GM19463 (cell line): Measurements from ENCODE around the gene VIT.

Experiments used
- ATAC-seq: cut with Tn5 transposase; IDR thresholded peaks from one replicate; pipeline ENCODE4 v1.9.1; 2021; ENCODE audit warnings: mild to moderate bottlenecking, moderate library complexity; ENCODE audit not compliant: unreplicated experiment

The VIT gene, protein sequence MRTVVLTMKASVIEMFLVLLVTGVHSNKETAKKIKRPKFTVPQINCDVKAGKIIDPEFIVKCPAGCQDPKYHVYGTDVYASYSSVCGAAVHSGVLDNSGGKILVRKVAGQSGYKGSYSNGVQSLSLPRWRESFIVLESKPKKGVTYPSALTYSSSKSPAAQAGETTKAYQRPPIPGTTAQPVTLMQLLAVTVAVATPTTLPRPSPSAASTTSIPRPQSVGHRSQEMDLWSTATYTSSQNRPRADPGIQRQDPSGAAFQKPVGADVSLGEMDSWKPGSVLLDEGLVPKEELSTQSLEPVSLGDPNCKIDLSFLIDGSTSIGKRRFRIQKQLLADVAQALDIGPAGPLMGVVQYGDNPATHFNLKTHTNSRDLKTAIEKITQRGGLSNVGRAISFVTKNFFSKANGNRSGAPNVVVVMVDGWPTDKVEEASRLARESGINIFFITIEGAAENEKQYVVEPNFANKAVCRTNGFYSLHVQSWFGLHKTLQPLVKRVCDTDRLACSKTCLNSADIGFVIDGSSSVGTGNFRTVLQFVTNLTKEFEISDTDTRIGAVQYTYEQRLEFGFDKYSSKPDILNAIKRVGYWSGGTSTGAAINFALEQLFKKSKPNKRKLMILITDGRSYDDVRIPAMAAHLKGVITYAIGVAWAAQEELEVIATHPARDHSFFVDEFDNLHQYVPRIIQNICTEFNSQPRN

DNA sequence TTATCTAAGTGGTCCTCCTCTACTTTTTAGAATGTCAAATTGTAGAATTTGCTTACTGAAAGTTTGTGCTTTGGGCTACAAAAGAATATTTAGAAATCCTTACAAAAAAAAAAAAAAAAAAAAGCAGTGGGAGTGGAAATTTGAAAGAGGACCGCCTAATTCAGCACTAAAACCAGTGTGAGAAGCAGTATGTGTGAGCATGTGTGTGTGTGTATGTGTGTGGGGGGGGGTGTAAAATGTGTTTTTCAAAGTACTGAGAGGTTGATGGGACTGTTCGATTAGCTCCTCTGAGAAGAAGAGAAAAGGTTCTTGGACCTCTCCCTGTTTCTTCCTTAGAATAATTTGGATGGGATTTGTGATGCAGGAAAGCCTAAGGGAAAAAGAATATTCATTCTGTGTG is at the start of gene VIT:
VIT (plus strand) TSS at position 175 of the 400 bp plus-strand sequence. CDS start 19,664 bp downstream, outside the sequence.
- no peak for ATAC-seq

DNA sequence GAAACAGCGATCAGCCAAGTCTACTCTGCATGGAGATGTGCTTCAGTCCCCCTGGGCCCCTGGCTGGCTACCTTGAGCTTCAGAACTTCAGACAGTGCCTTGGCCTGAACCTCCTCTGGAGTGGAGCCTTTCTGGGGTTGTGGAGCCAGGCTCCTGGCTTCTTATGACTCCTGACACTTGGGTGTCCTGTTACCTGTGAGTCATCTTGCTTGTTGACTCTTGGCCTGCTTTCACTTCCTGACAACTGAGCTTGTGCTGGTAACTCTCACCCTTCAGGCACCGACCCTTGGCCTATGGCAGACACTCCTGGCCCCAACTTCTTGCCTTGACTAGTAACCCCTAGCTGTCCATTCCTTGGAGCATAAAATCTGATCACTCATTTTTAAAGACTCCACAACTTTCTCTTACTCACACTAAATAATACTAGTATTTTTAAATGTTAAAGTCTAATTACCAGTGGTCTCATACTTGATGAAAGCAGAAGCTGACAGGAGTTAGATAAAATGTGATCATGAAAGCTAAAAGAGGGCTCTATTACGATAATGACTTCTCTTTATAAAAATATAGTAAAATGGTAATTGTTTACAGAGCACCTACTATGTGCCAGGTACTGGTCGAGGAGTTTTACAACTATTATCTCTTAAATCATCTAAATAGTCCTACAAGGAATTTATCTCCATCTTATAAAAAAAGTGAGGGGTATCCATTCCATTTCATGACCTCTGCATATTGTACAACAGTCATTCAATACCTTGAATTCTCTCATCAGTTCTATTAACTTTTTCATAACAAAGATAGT is 46.3 kb upstream of the VIT start:
- peak; percentile 98 for ATAC-seq

DNA sequence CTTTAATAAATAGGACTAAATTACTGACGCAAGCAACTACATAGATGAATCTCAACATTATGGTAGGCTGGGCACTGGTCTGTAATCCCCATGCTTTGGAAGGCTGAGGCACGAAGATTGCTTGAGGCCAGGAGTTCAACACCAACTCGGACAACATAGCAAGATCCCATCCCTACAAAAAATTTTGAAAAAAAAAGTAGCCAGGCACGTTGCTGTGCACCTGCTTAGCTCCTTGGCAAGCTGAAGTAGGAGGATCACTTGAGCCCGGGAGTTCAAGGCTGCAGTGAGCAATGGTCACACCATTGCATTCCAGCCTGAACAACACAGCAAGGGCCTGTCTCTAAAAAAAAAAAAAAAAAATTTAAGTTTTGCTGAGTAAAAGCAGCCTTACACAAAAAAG is 43.4 kb upstream of the VIT start:
- ATAC-seq = no peak

DNA sequence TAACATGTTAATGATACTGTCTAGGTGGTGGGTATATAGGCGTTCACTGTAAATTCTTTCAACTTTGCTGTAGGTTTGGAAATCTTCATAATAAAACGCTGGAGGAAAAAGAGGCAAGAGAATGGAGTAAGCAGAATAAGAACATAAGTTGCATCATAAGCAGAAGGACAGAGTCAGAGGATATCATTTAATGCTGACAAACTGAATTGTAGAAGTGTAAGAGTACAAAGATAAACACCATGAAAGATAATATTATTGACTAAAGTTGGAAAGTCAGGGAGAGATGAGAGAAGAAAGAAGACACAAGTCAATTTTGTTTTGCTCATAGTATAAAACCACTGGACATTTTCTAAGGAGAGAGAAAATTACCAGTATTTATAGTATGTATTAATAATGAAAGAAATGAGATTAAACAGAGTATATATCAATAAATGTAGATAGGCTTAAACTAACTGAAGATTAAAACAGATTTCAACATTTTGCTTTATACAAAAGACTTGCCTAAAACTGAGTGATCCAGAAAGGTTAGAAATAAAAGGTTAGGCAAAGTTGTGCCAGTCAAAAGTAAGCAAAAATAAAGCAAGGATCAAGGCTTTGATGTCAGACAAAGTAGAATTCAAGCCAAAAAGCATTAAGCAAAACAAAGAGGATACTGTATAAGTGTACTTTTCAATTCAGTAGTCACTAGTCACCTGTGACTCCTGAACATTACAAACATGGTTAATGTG is 42.4 kb upstream of the VIT start:
- ATAC-seq = no peak

DNA sequence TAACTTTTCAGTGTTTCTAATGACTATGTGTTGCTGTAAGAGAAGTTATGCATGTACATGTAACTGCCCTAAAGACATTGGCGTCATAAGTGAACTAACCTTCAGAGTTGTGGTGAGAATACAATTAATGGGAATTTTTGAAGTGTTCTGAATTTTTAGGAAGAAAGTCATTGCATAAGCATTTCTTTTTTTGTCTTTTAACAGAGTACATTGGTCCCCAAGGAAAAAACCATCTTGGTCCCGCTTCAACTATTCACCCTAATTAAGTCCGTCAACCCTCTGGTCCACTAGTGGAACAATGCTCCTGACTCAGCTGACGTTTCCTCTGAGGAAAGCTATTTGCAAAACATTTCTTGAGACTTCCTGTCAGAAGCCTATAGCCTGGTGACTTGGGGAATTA is 41.1 kb upstream of the VIT start:
- ATAC-seq = no peak

DNA sequence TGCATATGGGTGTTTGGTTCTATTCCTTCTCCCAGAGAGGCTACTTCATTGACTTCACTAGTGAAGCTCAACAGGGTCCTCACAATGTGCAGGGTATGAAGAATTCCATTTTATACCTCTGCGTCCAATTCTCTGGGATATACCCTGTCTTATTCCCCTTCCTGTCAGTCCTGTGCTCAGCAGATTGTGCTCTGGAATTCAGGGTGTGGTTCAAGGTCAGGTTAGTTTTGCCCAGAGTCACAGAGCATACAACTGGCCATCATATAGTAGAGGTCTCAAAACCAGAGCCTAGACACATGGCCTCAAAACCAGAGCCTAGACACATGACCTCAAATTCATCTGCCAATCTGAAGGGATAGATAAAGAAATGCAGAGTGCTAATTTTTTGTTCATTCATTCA is 38.8 kb upstream of the VIT start:
- ATAC-seq = no peak

DNA sequence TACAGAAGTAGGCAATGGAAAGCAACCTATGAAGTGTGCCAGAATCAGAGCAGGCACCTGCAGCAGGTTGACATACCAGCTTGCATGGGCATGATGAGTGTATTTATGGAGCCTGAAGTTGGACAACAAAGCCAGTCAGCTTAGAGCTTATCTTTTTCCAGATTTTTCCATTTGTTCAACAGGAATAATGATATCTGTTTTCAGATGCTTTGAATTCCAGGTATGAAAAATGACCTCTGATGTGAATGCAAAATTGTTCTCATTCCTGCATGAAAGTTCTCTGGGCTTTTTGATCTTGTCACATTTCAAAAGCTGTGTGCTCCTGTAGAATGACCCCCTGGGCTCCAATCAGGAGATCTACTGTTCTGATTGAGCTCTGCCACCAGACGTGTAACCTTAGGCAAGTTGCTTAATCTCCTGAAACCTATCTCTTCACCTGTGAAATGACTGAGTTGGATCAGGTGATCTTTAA is 38.2 kb upstream of the VIT start:
- ATAC-seq = no peak

DNA sequence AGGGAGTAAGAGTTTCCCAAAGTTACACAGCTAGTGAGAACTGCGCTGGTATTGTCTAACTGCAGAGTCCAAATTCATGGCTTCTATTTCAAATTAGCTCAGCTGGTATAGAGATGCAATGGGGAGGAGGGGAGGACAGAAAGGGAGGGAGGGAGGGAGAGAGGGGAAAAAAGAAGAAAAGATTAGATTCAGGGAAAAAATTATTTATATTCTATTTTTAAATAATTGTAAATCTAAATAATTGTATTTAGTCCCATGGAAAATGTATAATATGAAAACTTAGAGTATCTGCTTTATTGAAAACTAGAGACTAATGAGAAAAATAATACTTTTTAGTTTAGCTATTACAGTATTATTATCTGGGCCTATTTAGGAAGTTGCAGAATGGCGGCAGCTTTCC is 37.3 kb upstream of the VIT start:
- no peak for ATAC-seq

DNA sequence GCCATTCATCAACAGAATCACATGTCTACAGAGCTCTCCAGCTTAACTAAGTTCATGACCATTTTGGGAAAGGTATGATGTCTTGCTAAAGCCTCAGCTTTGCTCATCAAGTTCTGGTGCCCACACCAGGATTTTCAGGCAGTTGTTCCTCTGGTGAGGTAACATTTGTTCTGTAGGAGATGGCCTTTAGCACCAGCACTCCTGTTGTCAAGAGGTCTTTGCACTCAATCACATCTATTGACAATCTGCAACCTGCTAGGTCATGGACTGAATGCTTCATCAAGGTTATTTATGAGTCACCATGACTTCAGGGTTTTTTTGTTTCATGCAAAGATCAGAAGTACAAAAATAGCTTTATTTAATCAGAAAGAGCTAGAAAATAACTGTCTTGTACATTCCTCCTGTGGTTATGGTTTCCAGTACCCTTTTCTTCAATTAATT is 36.6 kb upstream of the VIT start:
- peak; percentile 61 for ATAC-seq

DNA sequence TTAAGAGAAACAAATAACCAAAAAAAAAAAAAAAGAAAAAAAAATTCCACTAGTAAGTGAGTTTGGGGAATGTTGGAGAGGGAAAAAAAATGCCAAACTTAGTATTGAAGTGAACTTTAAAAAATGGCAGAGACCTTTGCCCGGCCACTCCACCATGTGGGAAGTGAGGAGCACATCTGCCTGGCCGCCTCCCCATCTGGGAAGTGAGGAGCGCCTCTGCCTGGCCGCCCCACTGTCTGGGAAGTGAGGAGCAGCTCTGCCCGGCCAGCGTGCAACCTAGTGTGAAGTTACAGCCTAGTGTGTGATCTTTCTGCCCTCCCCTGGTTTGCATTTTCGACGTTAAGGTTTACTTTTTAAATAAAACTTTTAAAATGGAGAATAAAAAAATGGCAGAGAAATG is 33.9 kb upstream of the VIT start:
- no peak for ATAC-seq

DNA sequence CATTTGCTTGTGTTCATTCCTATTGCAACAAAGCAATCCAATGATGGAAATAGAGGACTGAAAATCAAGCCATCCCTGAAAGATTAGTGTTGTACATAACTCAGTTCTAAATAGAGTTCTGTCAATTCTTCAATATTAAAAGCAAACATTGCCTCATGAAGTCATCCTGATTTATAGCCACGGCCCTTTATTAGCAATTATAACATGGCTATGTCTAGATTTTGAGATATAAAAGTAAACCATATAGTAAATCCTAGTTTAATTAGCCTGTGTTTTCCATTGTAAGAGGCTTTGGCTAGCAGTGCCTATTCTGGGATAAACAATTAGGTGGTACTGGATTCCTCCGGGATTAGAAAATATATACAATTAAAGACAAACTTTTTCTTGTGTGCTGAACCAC is 33.2 kb upstream of the VIT start:
- no peak for ATAC-seq

DNA sequence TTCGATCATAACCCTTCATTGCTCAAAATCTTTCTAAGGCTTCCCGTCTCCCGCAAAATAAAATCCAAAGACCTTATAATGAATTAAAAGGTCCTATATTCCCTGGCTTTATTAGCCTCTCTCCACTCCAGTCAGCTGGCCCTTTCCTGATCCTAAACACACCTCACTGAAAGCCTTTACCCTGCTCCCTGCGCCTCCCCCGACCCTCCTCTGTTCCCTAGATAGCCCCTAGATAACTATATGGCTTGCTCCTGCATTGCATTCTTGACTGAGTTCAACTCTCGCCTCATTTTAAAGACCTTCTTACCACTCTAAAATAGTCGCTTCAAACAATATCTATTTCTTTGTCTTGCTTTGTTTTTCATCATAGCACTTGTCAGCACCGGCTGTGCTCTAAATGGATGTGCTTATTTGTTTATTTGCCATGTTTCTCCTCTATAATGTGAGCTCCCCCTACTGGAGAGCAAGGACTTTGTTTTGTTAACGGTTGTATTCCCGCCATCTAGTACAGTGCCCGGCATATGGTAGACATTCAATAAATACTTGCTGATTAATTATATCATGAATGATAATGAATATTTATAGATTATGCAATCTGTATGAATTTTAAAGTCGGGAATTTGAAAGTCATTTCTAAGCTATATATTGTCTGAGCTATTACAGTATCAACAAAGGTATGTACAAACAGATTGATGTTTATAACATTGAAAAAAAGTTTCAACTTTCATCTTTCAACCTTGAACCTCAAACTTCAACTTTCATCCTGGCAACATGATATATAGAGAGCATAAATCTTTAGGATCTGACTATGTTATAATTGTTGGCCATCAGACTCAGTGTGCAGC is 32.4 kb upstream of the VIT start:
- peak; percentile 80 for ATAC-seq

DNA sequence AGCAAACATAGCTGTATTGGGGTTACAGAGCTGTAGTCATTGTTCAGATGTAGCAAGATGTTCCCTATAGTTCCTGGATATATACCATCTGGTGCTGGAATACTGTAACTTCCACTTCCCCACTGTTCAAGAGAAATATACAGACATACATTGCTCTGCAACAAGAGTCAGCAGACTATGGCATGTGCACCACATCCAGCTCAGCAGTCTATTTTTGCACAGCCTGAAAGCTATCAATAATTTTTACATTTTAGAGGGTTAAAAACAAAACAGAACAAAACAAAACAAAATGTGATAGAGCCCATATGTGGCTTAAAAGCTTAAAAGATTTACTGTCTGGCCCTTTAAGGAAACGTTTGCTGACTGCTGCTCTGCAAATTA is 31.8 kb upstream of the VIT start:
- no peak for ATAC-seq

DNA sequence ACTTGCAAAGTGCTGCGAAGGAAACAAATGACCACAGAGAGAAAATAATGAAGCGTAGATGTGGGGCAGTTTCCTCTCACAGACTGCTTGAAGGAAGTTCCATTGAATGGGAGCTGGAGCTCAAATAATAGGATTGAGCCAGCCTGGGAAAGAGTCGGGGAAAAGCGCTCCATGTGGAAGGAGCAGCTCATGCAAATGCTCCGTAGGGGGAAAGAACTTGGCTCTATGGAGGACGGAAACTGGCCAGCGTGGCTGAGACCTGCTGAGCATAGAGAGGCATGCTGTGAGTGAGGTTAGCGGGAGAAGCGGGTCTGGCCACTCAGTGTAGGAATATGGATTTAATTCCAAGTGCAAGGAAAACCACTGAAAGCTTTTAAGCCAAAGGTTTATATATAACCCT is 28.6 kb upstream of the VIT start:
- ATAC-seq = no peak

DNA sequence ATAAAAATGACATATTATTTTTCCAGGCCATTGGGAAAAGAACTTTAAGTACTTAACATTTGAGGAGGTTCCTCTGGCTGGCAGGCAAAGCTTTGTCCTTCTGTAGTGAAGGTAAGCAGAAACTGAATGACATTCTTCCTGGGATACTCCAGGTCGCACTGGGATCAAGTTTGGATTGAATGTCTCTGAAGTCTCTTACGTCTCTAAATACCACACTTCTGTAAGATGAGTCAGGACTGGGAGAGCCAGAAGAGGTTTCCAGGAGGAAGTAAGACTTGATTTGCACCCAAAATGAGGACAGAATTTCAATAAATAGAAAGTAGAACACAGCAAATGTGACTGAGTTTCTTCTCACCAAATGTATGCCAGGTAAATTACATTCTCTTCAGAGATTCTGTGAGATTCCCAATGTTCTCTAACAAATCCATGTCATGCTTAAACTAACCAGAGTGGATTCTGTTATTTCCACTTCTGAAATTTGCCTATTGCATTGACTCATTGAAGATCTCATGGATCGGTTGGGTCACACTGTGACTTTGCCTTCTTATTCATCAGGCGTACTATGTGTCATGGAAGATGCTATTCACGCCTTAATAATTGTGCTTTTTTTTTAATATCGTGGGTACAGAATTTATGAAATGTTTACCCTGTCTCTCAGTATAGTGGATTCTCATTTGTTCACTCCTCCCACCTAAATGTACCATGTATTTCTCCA is 25.5 kb upstream of the VIT start:
- ATAC-seq = no peak

DNA sequence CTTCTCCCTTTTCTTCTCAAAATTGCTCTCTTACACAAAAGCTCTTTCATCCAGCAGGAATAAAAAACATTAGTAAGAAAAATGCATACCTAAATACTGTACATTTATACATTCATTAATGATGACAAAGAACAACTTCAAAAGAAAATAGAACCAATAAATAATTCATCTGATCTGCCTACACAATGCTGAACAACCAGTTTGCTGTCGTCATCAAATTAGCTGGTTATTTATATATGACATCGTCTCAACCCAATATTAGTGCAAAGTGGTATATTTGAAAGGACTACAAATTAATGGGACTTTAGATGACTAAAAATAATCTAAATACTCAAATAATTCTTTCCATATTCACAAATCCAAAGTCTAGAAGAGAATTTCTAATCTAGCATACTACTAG is 24.8 kb upstream of the VIT start:
- no peak for ATAC-seq

DNA sequence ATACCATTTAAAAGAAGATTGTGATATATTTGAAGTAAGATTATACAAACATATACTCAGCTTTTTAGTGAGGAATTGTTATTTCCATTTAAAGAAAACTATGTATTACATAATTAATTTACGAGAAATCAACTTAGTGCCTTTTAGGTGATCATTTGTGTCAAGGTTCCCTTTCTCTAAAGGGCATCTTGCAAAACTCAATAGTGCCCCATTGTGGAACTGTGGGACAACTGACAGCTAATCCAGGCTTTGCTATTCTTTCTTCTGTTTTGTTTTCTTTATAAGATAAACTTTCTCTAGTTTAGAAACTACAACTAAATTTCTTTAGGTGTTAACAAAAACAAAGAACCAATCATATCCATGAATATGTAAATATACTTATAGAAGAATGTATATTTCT is 24.3 kb upstream of the VIT start:
- ATAC-seq = no peak

DNA sequence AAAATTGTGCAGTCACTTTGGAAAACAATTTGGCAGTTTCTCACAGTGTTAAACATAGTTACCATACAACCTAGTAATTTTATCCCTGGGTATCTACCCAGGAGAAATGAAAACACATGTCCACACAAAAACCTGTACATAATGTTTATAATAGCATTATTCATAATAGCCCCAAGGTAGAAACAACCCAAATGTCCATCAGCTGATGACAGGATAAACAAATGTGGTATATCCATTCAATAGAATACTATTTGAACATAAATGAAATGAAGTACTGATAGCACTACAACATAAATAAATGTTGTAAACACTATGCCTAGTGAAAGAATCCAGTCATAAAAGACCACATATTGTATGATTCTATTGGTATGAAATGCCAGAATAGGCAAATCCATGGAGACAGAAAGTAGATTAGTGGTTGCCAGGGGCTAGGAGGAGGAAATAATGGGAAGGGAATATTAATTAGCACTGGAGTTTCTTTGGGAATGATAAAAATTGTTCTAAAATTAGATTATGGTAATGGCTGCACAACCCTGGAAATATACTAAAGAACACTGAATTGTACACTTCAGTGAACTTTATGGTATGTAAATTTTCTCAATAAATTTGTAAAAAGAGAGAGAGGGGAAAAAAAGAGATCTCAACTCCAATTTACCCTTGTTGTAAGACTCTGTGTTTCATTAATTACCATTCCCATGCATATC is 20.8 kb upstream of the VIT start:
- no peak for ATAC-seq

DNA sequence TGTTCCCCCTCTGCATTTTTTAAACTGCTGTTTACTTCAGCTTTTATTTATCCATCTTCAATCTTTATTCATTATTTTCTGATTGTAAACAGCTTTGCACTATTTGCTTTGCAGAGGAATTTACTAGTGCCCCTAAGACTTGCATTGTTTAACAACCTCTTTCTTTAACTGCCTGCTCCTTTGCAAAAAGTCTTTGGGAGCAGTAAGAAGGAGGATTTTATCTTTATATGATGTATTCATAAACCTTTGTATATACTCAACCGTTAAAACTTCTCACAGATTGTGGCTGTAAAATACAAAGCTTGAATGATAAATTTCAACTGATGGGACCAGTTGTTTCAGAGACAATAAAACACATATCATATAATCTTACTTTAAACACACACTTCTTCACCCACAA is 20.1 kb upstream of the VIT start:
- no peak for ATAC-seq
